ENCODE results near the gene HSD17B11.

DNA sequence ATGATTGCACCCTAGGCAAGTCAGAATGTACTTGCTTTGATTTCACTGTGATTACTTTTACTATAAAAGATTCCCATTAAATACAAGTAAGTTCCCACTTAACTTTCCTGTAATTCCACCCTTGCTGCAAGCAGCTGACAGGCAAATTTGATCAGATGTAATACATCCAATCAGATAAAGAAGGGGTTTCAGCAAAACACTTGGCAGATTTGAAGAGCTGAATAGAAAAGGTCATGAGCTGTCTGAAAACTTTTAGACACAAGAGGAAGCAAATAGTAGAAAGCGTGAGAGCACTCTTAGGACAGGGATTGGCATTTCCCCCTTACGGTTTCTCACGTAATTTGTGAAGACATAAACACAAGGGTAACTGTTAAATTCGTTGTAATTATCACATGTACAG, 91.1 kb downstream of the HSD17B11 start:
- TF ChIP-seq EZH2 (IDR thresholded peaks at IDR 0.05) (no peak), POLR2AphosphoS5 (IDR thresholded peaks at IDR 0.05; ENCODE audit: borderline replicate concordance, low read depth, low read length) (no peak), FOXP2 (optimal IDR thresholded peaks at IDR 0.05; ENCODE audit: control extremely low read depth, extremely low read length, insufficient read depth) (no peak)
